Measurements from ENCODE around the gene RHAG.

Gene RHAG

DNA sequence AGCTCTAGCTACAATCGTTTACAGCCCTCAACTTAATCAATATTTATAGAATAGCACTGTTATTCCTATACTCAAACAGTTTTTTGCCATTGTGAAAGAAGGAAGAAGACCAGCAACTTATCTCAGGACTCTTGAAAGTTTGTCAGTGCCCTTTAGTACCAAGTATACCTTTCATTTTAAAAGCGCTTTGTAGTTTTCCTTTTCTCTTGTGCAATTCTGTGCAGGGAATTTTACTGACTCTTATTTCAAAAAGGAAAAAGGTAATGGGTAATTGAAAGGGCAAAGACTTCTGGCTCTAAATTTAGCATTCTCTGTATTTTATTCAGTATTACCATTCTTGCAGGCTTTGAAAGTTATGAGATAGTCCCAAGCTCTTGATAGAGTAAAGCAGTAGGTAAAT, 16.8 kb upstream of the RHAG start:
- H3K27me3 ChIP-seq (ENCODE audit: insufficient read depth, low read depth, severe bottlenecking) = no peaks in the 10 kb centered on the region
- DNase-seq = no peak
- H3K27ac ChIP-seq = no peak overlapping the region
- H3K4me3 ChIP-seq (ENCODE audit: low read depth, low read length) = no peak overlapping the region
- no peaks in the 10 kb centered on the region for H3K9me3 ChIP-seq (ENCODE audit: severe bottlenecking)
- no peaks in the 10 kb centered on the region for H3K36me3 ChIP-seq
- TF ChIP-seq, protein P1, sequence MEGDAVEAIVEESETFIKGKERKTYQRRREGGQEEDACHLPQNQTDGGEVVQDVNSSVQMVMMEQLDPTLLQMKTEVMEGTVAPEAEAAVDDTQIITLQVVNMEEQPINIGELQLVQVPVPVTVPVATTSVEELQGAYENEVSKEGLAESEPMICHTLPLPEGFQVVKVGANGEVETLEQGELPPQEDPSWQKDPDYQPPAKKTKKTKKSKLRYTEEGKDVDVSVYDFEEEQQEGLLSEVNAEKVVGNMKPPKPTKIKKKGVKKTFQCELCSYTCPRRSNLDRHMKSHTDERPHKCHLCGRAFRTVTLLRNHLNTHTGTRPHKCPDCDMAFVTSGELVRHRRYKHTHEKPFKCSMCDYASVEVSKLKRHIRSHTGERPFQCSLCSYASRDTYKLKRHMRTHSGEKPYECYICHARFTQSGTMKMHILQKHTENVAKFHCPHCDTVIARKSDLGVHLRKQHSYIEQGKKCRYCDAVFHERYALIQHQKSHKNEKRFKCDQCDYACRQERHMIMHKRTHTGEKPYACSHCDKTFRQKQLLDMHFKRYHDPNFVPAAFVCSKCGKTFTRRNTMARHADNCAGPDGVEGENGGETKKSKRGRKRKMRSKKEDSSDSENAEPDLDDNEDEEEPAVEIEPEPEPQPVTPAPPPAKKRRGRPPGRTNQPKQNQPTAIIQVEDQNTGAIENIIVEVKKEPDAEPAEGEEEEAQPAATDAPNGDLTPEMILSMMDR (IDR thresholded peaks at IDR 0.05; ENCODE audit: low read depth, low read length) = no peak

DNA sequence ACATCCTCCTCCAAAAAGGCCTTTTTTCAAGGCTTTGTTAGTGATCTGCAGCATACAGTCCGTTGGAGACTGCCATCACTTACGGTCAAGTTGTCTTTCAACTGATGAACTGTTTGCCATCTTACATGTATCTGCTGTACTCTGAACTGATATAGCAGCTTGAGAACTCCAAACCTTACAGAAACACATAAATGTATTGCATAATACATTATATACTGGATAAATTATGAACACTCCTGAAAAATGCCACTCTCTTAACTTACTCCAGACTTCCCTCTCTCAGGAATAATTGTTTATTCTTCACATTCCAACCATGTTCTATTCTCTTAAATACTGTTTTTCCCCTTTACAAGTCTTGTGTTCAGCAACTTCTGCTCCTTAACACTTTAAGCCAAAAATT, 14.6 kb upstream of the RHAG start:
- TF ChIP-seq, protein P1 (IDR thresholded peaks at IDR 0.05; ENCODE audit: low read depth, low read length) = no peak
- Histone ChIP-seq H3K9me3 (ENCODE audit: severe bottlenecking) (no peaks in the 10 kb centered on the region), H3K27me3 (ENCODE audit: insufficient read depth, low read depth, severe bottlenecking) (no peaks in the 10 kb centered on the region), H3K27ac (no peak overlapping the region), H3K4me3 (ENCODE audit: low read depth, low read length) (no peak overlapping the region), H3K36me3 (no peaks in the 10 kb centered on the region)
- DNase-seq = no peak

DNA sequence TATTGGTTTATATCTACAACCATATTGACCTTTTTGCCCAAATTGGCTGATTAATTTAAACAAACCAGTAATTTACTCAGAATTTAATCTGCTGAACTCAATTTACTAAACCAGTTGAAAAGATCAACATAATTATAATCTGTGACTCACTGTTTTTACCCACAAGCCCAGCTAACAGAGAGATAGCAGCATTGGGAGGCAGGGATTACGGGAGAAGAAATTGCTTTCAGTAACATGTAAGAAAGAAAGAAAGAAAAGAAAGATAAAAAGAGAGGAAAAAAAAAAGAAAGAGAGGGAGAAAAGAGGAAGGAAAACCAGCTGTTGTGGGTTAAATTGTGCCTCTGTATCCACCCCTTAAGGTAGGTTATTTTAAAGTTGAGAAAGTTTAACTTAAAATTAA, 13.3 kb upstream of the RHAG start:
- H3K9me3 ChIP-seq (ENCODE audit: severe bottlenecking) = no peaks in the 10 kb centered on the region

DNA sequence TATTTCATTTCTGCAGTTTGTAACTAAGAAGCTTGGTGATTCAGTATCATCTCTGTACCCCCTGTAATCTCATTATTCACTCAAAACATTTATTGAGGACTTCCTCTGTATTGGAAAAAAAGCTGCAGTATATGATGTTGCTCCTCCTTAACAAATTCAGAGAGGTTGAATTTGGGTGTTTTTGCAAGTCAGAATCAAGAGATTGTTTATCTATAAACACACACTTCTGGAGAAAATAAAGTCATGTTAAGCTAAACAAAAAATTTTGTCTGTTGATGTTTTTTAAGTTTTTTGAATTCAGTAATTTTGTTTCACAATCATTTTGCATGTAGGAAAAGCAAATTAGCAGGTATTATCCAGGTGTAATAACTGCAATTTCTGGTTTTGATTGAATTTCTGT, 11.4 kb upstream of the RHAG start:
- no peak overlapping the region for H3K27ac ChIP-seq
- H3K36me3 ChIP-seq = no peaks in the 10 kb centered on the region
- H3K27me3 ChIP-seq (ENCODE audit: insufficient read depth, low read depth, severe bottlenecking) = no peaks in the 10 kb centered on the region
- TF ChIP-seq, protein P1 (IDR thresholded peaks at IDR 0.05; ENCODE audit: low read depth, low read length) = no peak
- H3K9me3 ChIP-seq (ENCODE audit: severe bottlenecking) = no peaks in the 10 kb centered on the region
- H3K4me3 ChIP-seq (ENCODE audit: low read depth, low read length) = no peak overlapping the region
- no peak for DNase-seq

More for the DNA sequence above, 13.3 kb upstream of the RHAG start:
- no peak overlapping the region for H3K27ac ChIP-seq
- no peaks in the 10 kb centered on the region for H3K36me3 ChIP-seq
- TF ChIP-seq, protein P1 (IDR thresholded peaks at IDR 0.05; ENCODE audit: low read depth, low read length) = no peak
- DNase-seq = no peak
- no peak overlapping the region for H3K4me3 ChIP-seq (ENCODE audit: low read depth, low read length)
- H3K27me3 ChIP-seq (ENCODE audit: insufficient read depth, low read depth, severe bottlenecking) = no peaks in the 10 kb centered on the region

DNA sequence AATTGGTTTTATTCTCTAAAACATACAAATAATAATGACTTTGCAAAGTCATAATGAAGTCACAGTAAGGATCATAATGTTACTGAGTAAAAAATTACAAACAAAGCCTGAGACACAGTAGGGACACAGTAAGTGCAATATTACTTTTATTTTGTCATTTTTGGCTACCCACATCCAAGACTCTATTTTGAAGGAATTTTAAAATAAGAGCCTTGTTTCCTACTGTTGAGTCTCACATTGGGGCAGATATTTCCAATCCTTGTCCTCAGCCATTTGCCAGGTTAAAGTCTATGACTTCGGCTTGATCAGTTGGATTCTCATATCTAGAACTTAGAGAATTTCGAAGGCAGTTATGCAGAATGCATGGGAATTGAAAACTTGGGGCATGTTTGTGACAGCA, 10.8 kb upstream of the RHAG start:
- Histone ChIP-seq H3K9me3 (ENCODE audit: severe bottlenecking) (no peaks in the 10 kb centered on the region), H3K27ac (no peak overlapping the region), H3K4me3 (ENCODE audit: low read depth, low read length) (no peak overlapping the region), H3K36me3 (no peaks in the 10 kb centered on the region), H3K27me3 (ENCODE audit: insufficient read depth, low read depth, severe bottlenecking) (no peaks in the 10 kb centered on the region)
- no peak for DNase-seq
- TF ChIP-seq, protein P1 (IDR thresholded peaks at IDR 0.05; ENCODE audit: low read depth, low read length) = no peak

DNA sequence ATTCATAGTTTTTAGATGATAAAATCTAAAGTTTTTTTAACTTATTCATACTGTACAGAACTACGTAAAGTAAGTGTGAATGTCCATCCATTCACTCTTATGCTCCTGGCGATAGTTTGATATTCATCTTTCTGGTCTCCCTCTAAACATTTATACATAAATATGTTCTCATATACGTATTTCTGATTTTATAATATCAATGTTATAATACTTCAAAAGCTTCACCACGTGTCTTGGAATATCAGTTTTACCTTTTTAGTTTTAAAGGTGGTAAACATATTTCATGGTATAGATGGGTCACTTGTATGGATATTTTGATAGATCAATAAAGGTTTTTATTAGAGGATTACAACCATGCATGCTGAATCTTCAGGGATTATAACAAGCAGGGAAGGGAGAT, 10.3 kb upstream of the RHAG start:
- H3K4me3 ChIP-seq (ENCODE audit: low read depth, low read length) = no peak overlapping the region
- no peak overlapping the region for H3K27ac ChIP-seq
- no peak for DNase-seq
- TF ChIP-seq, protein P1 (IDR thresholded peaks at IDR 0.05; ENCODE audit: low read depth, low read length) = no peak
- H3K27me3 ChIP-seq (ENCODE audit: insufficient read depth, low read depth, severe bottlenecking) = no peaks in the 10 kb centered on the region
- no peaks in the 10 kb centered on the region for H3K9me3 ChIP-seq (ENCODE audit: severe bottlenecking)
- H3K36me3 ChIP-seq = no peaks in the 10 kb centered on the region

Data from WERI-Rb-1 (cell line).